Endothelial cell (in vitro differentiated cells): ENCODE measurements around the gene GADL1. TPM values are rescaled to one million over a fixed set of nuclear protein-coding genes. Genes with fewer than 3 reads are reported as not detected.

ENCODE experiments used
- DNase-seq: peaks from one replicate; pipeline ENCODE4 v3.0.0; 2021; ENCODE audit warnings: low spot score
- H3K27ac Mint-ChIP-seq: one replicate; pipeline ENCODE4 v1.8.0; 2021; ENCODE audit warnings: mixed read lengths, inconsistent platforms; ENCODE audit not compliant: unreplicated experiment
- H3K27me3 Mint-ChIP-seq: one replicate; pipeline ENCODE4 v1.8.0; 2021; ENCODE audit warnings: mild to moderate bottlenecking, moderate library complexity, mixed read lengths, inconsistent platforms; ENCODE audit not compliant: unreplicated experiment
- H3K36me3 Mint-ChIP-seq: one replicate; pipeline ENCODE4 v1.8.0; 2021; ENCODE audit warnings: mild to moderate bottlenecking, low read depth, mixed read lengths, inconsistent platforms; ENCODE audit not compliant: unreplicated experiment
- H3K4me1 Mint-ChIP-seq: one replicate; pipeline ENCODE4 v1.8.0; 2021; ENCODE audit warnings: mild to moderate bottlenecking, mixed read lengths, inconsistent platforms; ENCODE audit not compliant: unreplicated experiment
- H3K4me3 Mint-ChIP-seq: one replicate; pipeline ENCODE4 v1.8.0; 2021; ENCODE audit warnings: mild to moderate bottlenecking, mixed read lengths, inconsistent platforms; ENCODE audit not compliant: unreplicated experiment
- H3K9me3 Mint-ChIP-seq: one replicate; pipeline ENCODE4 v1.8.0; 2021; ENCODE audit warnings: mixed read lengths, inconsistent platforms; ENCODE audit not compliant: unreplicated experiment
- total RNA-seq: library from RNA; stranded (reverse); fragmentation: NEBNext Ultra II Directional; extraction: Animal tissue kit (Norgen Biotek cat#: 25700); gene quantifications from one replicate; pipeline ENCODE4 v1.2.1, GENCODE V29; 2021; ENCODE audit not compliant: unreplicated experiment
- TF ChIP-seq, protein P1 (sequence below): fragments of 200-600 bp; sonication (generic); IDR thresholded peaks from one replicate; pipeline ENCODE4 v1.5.0; 2021; ENCODE audit warnings: antibody characterized with exemption; ENCODE audit not compliant: unreplicated experiment

Gene GADL1
- total RNA-seq, 1 donor from 2014 or later = not detected

- no peaks in the 10 kb centered on the region for H3K36me3 Mint-ChIP-seq
- H3K27ac Mint-ChIP-seq = no peak overlapping the region
- DNase-seq = no peak
- no peaks in the 10 kb centered on the region for H3K9me3 Mint-ChIP-seq
- TF ChIP-seq, protein P1, sequence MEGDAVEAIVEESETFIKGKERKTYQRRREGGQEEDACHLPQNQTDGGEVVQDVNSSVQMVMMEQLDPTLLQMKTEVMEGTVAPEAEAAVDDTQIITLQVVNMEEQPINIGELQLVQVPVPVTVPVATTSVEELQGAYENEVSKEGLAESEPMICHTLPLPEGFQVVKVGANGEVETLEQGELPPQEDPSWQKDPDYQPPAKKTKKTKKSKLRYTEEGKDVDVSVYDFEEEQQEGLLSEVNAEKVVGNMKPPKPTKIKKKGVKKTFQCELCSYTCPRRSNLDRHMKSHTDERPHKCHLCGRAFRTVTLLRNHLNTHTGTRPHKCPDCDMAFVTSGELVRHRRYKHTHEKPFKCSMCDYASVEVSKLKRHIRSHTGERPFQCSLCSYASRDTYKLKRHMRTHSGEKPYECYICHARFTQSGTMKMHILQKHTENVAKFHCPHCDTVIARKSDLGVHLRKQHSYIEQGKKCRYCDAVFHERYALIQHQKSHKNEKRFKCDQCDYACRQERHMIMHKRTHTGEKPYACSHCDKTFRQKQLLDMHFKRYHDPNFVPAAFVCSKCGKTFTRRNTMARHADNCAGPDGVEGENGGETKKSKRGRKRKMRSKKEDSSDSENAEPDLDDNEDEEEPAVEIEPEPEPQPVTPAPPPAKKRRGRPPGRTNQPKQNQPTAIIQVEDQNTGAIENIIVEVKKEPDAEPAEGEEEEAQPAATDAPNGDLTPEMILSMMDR = no peak
- H3K27me3 Mint-ChIP-seq = no peaks in the 10 kb centered on the region
- H3K4me1 Mint-ChIP-seq = peaks cover 11% of the 10 kb centered on the region
- no peak overlapping the region for H3K4me3 Mint-ChIP-seq
Measured at GRCh38 chr3:30752970-30753369, 141.5 kb downstream of the GADL1 start.

- Mint-ChIP-seq H3K27ac (no peak overlapping the region), H3K27me3 (no peaks in the 10 kb centered on the region), H3K36me3 (no peaks in the 10 kb centered on the region), H3K4me3 (no peak overlapping the region), H3K4me1 (peaks cover 11% of the 10 kb centered on the region), H3K9me3 (no peaks in the 10 kb centered on the region)
- no peak for DNase-seq
- TF ChIP-seq, protein P1 = no peak
Measured at GRCh38 chr3:30752491-30752890, 142.0 kb downstream of the GADL1 start.

DNA sequence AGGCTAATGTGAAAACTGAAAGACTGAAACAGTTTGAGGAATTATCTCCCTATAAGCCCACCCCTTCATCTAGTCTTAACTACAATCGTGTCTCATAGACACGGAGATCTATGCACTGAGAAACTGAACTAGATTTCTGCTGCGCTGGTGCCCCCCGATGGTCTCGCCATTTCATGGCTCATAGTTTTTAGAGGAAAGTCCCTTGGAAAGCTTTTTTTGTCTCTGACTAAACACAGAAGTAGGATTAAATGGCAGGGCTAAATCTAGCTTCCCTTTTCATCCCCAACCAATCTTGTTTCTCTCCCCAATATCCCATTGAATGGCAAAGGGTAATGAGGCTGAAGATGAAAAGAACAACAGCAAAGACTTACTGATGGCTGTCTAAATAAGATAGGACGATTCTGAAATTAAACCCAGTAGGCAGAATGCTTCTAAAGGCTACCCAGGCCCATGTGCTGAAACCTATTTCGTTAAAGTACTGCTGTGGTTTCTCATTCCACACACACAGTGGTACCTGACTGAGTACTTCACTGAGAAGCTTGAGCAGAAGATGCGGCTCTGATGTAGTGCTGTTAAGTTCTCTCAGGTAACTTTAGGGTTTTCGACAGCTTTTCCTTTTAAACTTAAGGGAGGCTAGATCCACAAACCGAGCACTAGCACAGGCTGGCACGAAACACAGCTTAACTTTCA, 142.7 kb downstream of the GADL1 start:
- Mint-ChIP-seq H3K27me3 (no peaks in the 10 kb centered on the region), H3K27ac (no peak overlapping the region), H3K4me1 (peaks cover 8% of the 10 kb centered on the region), H3K36me3 (no peaks in the 10 kb centered on the region), H3K9me3 (no peaks in the 10 kb centered on the region), H3K4me3 (no peak overlapping the region)
- DNase-seq = peak; percentile 68
- TF ChIP-seq, protein P1 = peak; percentile 27

- Mint-ChIP-seq H3K4me1 (peaks cover 8% of the 10 kb centered on the region), H3K9me3 (no peaks in the 10 kb centered on the region), H3K4me3 (no peak overlapping the region), H3K27me3 (no peaks in the 10 kb centered on the region), H3K36me3 (no peaks in the 10 kb centered on the region), H3K27ac (no peak overlapping the region)
- no peak for DNase-seq
- TF ChIP-seq, protein P1 = no peak
Measured at GRCh38 chr3:30750967-30751366, 143.5 kb downstream of the GADL1 start.

DNA sequence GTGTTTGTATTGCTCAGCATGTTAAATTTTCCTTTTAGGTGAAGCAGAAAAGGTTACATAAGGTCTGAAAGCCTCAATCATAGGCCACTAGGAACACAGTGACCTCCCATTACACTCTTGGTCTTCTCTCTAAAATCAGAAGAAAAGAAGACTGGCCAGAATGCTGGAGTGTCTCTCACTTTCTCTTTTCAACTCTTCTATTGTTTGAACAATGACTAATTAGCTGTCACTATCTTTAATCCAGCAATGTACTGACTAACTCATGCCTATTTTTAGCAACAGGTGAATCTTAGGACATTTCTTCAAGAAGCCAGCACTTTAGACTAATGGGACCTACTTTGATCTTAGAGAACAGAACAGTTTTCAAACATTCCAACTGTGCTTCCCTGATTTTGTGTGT, 145.2 kb downstream of the GADL1 start:
- Mint-ChIP-seq H3K27ac (no peak overlapping the region), H3K4me3 (no peak overlapping the region), H3K36me3 (no peaks in the 10 kb centered on the region), H3K4me1 (peaks cover 4% of the 10 kb centered on the region), H3K9me3 (no peaks in the 10 kb centered on the region), H3K27me3 (no peaks in the 10 kb centered on the region)
- DNase-seq = no peak
- TF ChIP-seq, protein P1 = no peak
